ENCODE results near the gene SYCP3. TPM values are rescaled to one million over a fixed set of nuclear protein-coding genes. Genes with fewer than 3 reads are reported as not detected.

SYCP3 gene
- total and polyA plus RNA-seq, 9 donors, result 0.07 to 0.31 TPM; not detected in 7

DNA sequence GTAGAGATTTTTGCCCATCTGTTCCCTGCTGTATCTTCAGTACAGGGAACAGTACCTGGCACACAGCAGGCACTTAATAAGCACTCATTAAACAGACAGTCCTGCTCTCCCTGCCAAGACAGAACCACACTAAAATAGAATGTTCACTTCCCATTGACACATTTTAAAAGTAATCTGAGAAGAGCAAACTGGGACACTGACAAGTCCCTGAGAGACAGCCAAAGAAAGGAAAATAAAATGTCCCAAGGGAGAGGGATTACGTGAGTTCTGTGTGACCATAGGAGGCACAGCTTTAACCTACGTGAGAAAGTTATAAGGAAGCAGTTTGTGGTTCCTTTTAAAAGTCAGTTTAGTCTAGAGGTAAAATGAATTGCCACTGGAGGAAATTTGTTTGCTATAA is 43.9 kb upstream of the SYCP3 start:
- no peak for DNase-seq
- Histone ChIP-seq H3K27ac (no peak overlapping the region), H3K4me3 (no peak overlapping the region), H3K27me3 (no peaks in the 10 kb centered on the region), H3K36me3 (no peaks in the 10 kb centered on the region), H3K9me3 (no peaks in the 10 kb centered on the region), H3K4me1 (ENCODE audit: insufficient read depth) (no peaks in the 10 kb centered on the region)
- intact Hi-C loops (cut with DNase I), result no loop called here
- 74 to 85% (median 81%) methylated on average over 2 of the region's 2 CpGs for WGBS, 3 donors
- TF ChIP-seq EP300 (IDR thresholded peaks at IDR 0.05), result no peak
- TF ChIP-seq, protein P1, sequence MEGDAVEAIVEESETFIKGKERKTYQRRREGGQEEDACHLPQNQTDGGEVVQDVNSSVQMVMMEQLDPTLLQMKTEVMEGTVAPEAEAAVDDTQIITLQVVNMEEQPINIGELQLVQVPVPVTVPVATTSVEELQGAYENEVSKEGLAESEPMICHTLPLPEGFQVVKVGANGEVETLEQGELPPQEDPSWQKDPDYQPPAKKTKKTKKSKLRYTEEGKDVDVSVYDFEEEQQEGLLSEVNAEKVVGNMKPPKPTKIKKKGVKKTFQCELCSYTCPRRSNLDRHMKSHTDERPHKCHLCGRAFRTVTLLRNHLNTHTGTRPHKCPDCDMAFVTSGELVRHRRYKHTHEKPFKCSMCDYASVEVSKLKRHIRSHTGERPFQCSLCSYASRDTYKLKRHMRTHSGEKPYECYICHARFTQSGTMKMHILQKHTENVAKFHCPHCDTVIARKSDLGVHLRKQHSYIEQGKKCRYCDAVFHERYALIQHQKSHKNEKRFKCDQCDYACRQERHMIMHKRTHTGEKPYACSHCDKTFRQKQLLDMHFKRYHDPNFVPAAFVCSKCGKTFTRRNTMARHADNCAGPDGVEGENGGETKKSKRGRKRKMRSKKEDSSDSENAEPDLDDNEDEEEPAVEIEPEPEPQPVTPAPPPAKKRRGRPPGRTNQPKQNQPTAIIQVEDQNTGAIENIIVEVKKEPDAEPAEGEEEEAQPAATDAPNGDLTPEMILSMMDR (IDR thresholded peaks at IDR 0.05), result no peak
- no peak for TF ChIP-seq POLR2A (IDR thresholded peaks at IDR 0.05)

DNA sequence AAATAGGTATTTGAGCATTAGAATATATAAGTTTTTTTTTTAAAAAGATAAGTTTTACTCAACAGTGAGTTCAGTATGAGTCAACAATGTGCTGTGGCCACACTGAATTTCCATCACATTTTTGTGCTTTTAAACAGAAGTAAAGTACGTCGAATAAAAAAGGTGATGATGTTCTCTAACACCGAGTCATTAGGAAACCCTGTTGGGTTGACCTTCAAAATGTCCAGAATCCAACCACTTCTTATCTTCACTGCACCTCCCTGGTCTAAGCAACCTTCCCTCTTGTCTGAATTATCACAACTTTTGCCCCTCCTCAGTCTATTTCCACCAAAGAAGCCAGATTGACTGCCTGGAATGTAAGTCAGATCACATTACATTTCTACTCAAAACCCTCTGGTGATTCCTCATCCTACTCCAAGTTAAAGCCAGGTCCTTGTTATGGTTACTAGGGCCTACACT is 43.0 kb upstream of the SYCP3 start:
- no peaks in the 10 kb centered on the region for H3K27me3 ChIP-seq
- no peaks in the 10 kb centered on the region for H3K9me3 ChIP-seq
- no peak overlapping the region for H3K27ac ChIP-seq
- H3K4me1 ChIP-seq (ENCODE audit: insufficient read depth), result no peaks in the 10 kb centered on the region
- TF ChIP-seq EP300 (IDR thresholded peaks at IDR 0.05) (no peak), POLR2A (IDR thresholded peaks at IDR 0.05) (no peak)
- TF ChIP-seq, protein P1 (IDR thresholded peaks at IDR 0.05), result no peak
- no peak for DNase-seq
- no peaks in the 10 kb centered on the region for H3K36me3 ChIP-seq
- intact Hi-C loops (cut with DNase I), result no loop called here
- no peak overlapping the region for H3K4me3 ChIP-seq
- WGBS, 3 donors, result 64 to 80% (median 79%) methylated on average over 3 of the region's 3 CpGs

DNA sequence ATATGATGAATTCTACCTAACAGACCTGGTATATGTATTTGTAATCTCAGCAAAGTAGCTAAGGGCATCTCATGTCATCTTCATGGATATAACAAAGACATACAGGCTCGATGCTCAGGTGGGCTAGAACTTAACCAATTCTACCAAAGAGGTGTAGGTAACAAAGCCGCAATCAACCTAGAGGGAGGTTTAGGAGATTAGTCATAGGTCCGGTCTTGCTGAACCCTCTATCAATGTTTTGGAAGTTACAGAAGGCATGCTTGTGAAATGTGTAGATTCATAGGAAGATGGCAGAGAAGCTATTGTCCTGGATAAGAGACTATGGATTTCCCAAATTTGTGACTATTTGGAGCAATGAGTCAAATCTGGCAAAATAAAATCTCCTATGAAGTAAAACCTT is 42.6 kb upstream of the SYCP3 start:
- TF ChIP-seq POLR2A (IDR thresholded peaks at IDR 0.05), result no peak
- no peak for TF ChIP-seq EP300 (IDR thresholded peaks at IDR 0.05)
- TF ChIP-seq, protein P1 (IDR thresholded peaks at IDR 0.05), result no peak
- intact Hi-C loops (cut with DNase I), result no loop called here
- WGBS, 3 donors, result 93 to 95% (median 95%) methylated on average over 3 of the region's 3 CpGs

DNA sequence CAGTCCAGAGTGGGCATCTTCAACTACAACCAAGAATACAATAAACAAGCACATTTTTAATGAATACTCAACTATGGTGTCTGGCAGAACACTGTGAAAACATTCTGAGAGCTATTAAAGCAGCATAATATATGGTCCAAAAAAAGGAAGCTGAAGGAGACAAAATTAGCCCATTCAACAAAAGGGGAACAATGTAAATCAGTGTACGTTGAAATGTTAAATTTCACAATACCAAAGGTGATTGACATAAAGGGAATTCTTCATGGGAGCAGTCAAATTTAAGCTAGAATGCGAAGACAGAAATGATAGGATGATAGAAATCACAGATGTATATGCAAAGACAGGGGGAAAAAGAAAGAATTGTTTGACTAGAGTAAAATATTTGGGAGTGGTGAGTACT is 41.3 kb upstream of the SYCP3 start:
- DNase-seq, result no peak
- Histone ChIP-seq H3K9me3 (no peaks in the 10 kb centered on the region), H3K27ac (no peak overlapping the region), H3K4me3 (no peak overlapping the region), H3K4me1 (ENCODE audit: insufficient read depth) (no peaks in the 10 kb centered on the region), H3K27me3 (no peaks in the 10 kb centered on the region), H3K36me3 (no peaks in the 10 kb centered on the region)
- intact Hi-C loops (cut with DNase I), result no loop called here
- 90 to 96% (median 92%) methylated on average over 2 of the region's 2 CpGs for WGBS, 3 donors
- no peak for TF ChIP-seq POLR2A (IDR thresholded peaks at IDR 0.05)
- TF ChIP-seq, protein P1 (IDR thresholded peaks at IDR 0.05), result no peak
- TF ChIP-seq EP300 (IDR thresholded peaks at IDR 0.05), result no peak

More for the DNA sequence above, 42.6 kb upstream of the SYCP3 start:
- Histone ChIP-seq H3K36me3 (no peaks in the 10 kb centered on the region), H3K4me3 (no peak overlapping the region), H3K27ac (no peak overlapping the region), H3K27me3 (no peaks in the 10 kb centered on the region), H3K4me1 (ENCODE audit: insufficient read depth) (no peaks in the 10 kb centered on the region), H3K9me3 (no peaks in the 10 kb centered on the region)
- no peak for DNase-seq
